Measurements from ENCODE around the gene VAV2. TPM values are rescaled to one million over a fixed set of nuclear protein-coding genes. Genes with fewer than 3 reads are reported as not detected.

Gene VAV2
- polyA plus RNA-seq, 4 donors: 26.7 to 45.7 (median 36.2) TPM

DNA sequence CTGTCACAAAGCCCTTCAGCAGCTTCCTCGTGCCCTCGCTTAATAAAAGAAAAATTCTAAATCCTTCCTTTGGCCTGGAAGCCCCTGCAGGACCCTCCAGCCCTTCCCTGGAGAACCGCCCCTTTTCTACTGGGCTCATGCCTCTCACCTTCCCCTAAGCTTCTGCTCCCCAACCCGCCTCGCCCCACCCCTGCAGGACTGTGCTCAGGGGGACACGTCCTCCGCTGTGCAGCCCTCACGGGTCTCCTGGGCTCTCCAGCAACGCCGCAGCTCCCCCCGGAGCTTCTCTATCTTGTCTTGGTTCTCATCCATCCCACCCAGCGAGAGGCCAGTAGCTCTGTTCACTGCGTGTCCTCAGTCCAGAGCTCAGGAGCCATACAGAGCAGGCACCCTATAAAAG, 188.4 kb downstream of the VAV2 start:
- no peaks in the 10 kb centered on the region for H3K9me3 ChIP-seq (ENCODE audit: control insufficient read depth in 2 of 2, insufficient read depth in 1 of 2, low read depth in 1 of 2, low read length in 1 of 2)
- 89 to 94% (median 92%) methylated on average over 13 of the region's 13 CpGs for WGBS, 3 donors
- H3K36me3 ChIP-seq (ENCODE audit: control insufficient read depth in 3 of 3, insufficient read depth in 2 of 3, low read depth in 1 of 3, low read length in 3 of 3): peaks cover 0 to 99% (median 20%) of the 10 kb centered on the region in 3 donors
- H3K4me1 ChIP-seq (ENCODE audit: control insufficient read depth in 3 of 3, insufficient read depth in 2 of 3, low read depth in 1 of 3, low read length in 2 of 3): no peaks in the 10 kb centered on the region
- no peak overlapping the region for H3K27ac ChIP-seq (ENCODE audit: low read depth in 1 of 3, low read length in 2 of 3)
- H3K27me3 ChIP-seq (ENCODE audit: control insufficient read depth in 3 of 3, insufficient read depth in 3 of 3, low read length in 3 of 3): no peaks in the 10 kb centered on the region
- no peak overlapping the region for H3K4me3 ChIP-seq (ENCODE audit: low read depth in 1 of 3, low read length in 3 of 3)
- DNase-seq: no peak
- no peak for FAIRE-seq

DNA sequence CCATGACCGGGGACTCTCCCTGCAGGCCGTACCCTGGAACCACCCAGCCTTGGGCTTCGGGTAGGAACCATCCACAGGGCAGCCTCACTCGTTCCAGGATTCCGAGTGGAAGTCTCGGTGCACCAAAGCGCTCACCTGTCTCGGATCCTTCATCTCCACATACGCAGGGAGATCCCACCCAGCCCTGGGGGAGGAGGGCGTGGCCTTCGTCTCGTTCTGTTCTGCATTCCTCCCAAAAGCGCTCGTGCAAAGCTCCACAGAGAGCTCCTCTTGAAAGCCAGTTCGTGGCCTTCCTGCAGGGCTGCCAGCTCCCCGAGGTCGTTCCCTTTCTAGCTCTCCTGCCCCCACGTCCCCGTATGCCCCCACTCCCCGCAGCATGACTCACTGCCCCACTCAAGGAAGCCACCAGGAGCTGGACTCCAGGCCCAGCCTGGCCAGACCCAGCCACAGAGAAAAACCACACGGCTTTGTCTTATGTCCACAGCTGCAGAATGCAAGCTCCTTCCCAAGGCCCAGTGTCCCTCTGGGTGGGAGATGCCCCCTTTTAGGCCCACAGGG, 189.0 kb downstream of the VAV2 start:
- no peak overlapping the region for H3K4me3 ChIP-seq (ENCODE audit: low read depth in 1 of 3, low read length in 3 of 3)
- H3K27me3 ChIP-seq (ENCODE audit: control insufficient read depth in 3 of 3, insufficient read depth in 3 of 3, low read length in 3 of 3): no peaks in the 10 kb centered on the region
- DNase-seq (no peak), FAIRE-seq (no peak)
- no peaks in the 10 kb centered on the region for H3K4me1 ChIP-seq (ENCODE audit: control insufficient read depth in 3 of 3, insufficient read depth in 2 of 3, low read depth in 1 of 3, low read length in 2 of 3)
- WGBS, 3 donors: 78% methylated on average over 21 of the region's 21 CpGs
- peaks cover 0 to 99% (median 15%) of the 10 kb centered on the region in 3 donors for H3K36me3 ChIP-seq (ENCODE audit: control insufficient read depth in 3 of 3, insufficient read depth in 2 of 3, low read depth in 1 of 3, low read length in 3 of 3)
- H3K9me3 ChIP-seq (ENCODE audit: control insufficient read depth in 2 of 2, insufficient read depth in 1 of 2, low read depth in 1 of 2, low read length in 1 of 2): no peaks in the 10 kb centered on the region
- H3K27ac ChIP-seq (ENCODE audit: low read depth in 1 of 3, low read length in 2 of 3): no peak overlapping the region

DNA sequence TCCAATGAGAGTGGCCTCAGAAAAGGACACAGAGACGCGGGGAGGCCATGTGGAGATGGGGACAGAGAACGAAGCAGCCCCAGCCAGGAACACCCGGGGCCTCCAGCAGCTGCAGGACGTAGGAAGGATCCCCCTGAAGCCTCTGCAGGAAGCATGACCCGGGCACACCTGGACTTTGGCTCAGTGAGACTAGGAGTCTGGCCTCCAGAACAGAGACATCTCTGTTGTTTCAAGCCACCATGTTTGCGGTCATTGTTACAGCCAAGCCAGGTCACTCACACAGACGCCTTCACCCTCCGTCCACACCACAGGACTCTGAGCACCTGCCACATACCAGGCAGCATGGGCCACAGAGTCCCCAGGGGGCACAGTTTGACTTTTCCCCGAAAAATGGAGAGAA, 190.4 kb downstream of the VAV2 start:
- no peak overlapping the region for H3K4me3 ChIP-seq (ENCODE audit: low read depth in 1 of 3, low read length in 3 of 3)
- H3K27ac ChIP-seq (ENCODE audit: low read depth in 1 of 3, low read length in 2 of 3): no peak overlapping the region
- peaks cover 0 to 99% (median 14%) of the 10 kb centered on the region in 3 donors for H3K36me3 ChIP-seq (ENCODE audit: control insufficient read depth in 3 of 3, insufficient read depth in 2 of 3, low read depth in 1 of 3, low read length in 3 of 3)
- FAIRE-seq (no peak), DNase-seq (no peak)
- H3K4me1 ChIP-seq (ENCODE audit: control insufficient read depth in 3 of 3, insufficient read depth in 2 of 3, low read depth in 1 of 3, low read length in 2 of 3): no peaks in the 10 kb centered on the region
- no peaks in the 10 kb centered on the region for H3K27me3 ChIP-seq (ENCODE audit: control insufficient read depth in 3 of 3, insufficient read depth in 3 of 3, low read length in 3 of 3)
- WGBS, 3 donors: 88 to 92% (median 90%) methylated on average over 10 of the region's 10 CpGs
- no peaks in the 10 kb centered on the region for H3K9me3 ChIP-seq (ENCODE audit: control insufficient read depth in 2 of 2, insufficient read depth in 1 of 2, low read depth in 1 of 2, low read length in 1 of 2)

DNA sequence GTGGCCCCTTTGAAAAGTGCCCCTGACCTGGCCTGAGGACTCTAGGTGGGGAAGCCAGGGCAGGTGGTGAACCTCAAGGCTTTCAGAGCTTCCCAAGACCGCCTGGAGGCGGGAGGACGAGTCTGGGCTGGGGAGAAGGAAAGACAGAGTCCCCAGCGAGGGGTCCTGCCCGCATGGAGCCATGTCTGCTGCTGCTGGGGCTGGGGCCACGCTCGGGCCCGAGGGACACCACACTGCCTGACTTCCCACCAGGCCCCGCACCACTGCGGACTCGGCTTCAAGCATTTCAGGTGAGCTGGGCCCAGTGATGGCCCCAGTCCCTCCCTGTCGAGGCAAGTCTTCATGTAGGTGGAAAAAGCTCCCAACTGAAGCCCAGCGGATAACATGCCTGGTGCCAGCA, 191.9 kb downstream of the VAV2 start:
- H3K36me3 ChIP-seq (ENCODE audit: control insufficient read depth in 3 of 3, insufficient read depth in 2 of 3, low read depth in 1 of 3, low read length in 3 of 3): peaks cover 0 to 99% (median 11%) of the 10 kb centered on the region in 3 donors
- FAIRE-seq (no peak), DNase-seq (no peak)
- no peaks in the 10 kb centered on the region for H3K9me3 ChIP-seq (ENCODE audit: control insufficient read depth in 2 of 2, insufficient read depth in 1 of 2, low read depth in 1 of 2, low read length in 1 of 2)
- no peaks in the 10 kb centered on the region for H3K4me1 ChIP-seq (ENCODE audit: control insufficient read depth in 3 of 3, insufficient read depth in 2 of 3, low read depth in 1 of 3, low read length in 2 of 3)
- no peaks in the 10 kb centered on the region for H3K27me3 ChIP-seq (ENCODE audit: control insufficient read depth in 3 of 3, insufficient read depth in 3 of 3, low read length in 3 of 3)
- WGBS, 3 donors: 86 to 92% (median 92%) methylated on average over 13 of the region's 13 CpGs
- no peak overlapping the region for H3K27ac ChIP-seq (ENCODE audit: low read depth in 1 of 3, low read length in 2 of 3)
- no peak overlapping the region for H3K4me3 ChIP-seq (ENCODE audit: low read depth in 1 of 3, low read length in 3 of 3)

DNA sequence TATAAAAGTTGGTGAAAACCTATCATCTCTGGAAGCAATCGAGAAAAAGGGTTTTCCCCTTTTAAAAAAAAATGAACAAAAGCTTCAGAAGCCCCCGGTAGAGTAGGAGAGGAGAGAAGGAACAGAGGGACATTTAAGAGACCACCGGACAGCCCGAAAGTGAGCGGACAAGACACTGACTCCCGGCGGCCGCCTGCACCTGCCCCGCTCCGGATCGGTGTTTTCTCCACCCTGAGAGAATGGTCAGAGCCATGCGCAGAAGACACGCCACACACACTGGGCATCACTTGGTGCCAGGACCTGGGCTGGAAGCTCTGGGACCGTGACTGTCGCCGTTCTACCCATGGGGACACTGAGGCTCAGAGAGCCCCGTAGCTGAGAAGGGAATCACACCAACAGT, 192.4 kb downstream of the VAV2 start:
- peaks cover 0 to 99% (median 8%) of the 10 kb centered on the region in 3 donors for H3K36me3 ChIP-seq (ENCODE audit: control insufficient read depth in 3 of 3, insufficient read depth in 2 of 3, low read depth in 1 of 3, low read length in 3 of 3)
- H3K4me3 ChIP-seq (ENCODE audit: low read depth in 1 of 3, low read length in 3 of 3): no peak overlapping the region
- H3K27me3 ChIP-seq (ENCODE audit: control insufficient read depth in 3 of 3, insufficient read depth in 3 of 3, low read length in 3 of 3): no peaks in the 10 kb centered on the region
- H3K4me1 ChIP-seq (ENCODE audit: control insufficient read depth in 3 of 3, insufficient read depth in 2 of 3, low read depth in 1 of 3, low read length in 2 of 3): no peaks in the 10 kb centered on the region
- no peak for FAIRE-seq
- no peak for DNase-seq
- no peaks in the 10 kb centered on the region for H3K9me3 ChIP-seq (ENCODE audit: control insufficient read depth in 2 of 2, insufficient read depth in 1 of 2, low read depth in 1 of 2, low read length in 1 of 2)
- 90 to 94% (median 93%) methylated on average over 17 of the region's 17 CpGs for WGBS, 3 donors
- no peak overlapping the region for H3K27ac ChIP-seq (ENCODE audit: low read depth in 1 of 3, low read length in 2 of 3)

DNA sequence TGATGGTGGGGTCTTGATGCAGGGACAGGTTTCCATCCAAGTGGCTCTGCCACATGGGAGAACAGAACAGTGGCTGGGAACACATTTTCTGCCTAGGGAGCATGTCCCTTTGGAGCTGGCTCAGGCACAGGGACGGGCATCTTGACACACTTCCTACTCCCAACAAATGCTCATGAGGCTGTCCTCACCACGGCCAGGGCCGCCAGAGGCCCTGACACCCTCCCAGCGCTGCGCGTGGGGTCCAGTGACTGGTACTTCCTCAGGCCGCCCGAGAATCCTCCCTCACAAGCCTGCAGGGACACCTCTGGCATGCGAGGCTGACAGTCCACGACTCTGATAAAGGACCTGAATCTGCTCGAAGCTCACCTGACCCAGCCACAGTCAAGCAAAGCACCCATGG, 193.0 kb downstream of the VAV2 start:
- FAIRE-seq (no peak), DNase-seq (no peak)
- Histone ChIP-seq H3K4me3 (ENCODE audit: low read depth in 1 of 3, low read length in 3 of 3) (no peak overlapping the region), H3K27me3 (ENCODE audit: control insufficient read depth in 3 of 3, insufficient read depth in 3 of 3, low read length in 3 of 3) (no peaks in the 10 kb centered on the region), H3K4me1 (ENCODE audit: control insufficient read depth in 3 of 3, insufficient read depth in 2 of 3, low read depth in 1 of 3, low read length in 2 of 3) (no peaks in the 10 kb centered on the region), H3K36me3 (ENCODE audit: control insufficient read depth in 3 of 3, insufficient read depth in 2 of 3, low read depth in 1 of 3, low read length in 3 of 3) (peaks cover 0 to 99% (median 6%) of the 10 kb centered on the region in 3 donors), H3K27ac (ENCODE audit: low read depth in 1 of 3, low read length in 2 of 3) (no peak overlapping the region), H3K9me3 (ENCODE audit: control insufficient read depth in 2 of 2, insufficient read depth in 1 of 2, low read depth in 1 of 2, low read length in 1 of 2) (no peaks in the 10 kb centered on the region)
- 90 to 96% (median 94%) methylated on average over 11 of the region's 11 CpGs for WGBS, 3 donors

DNA sequence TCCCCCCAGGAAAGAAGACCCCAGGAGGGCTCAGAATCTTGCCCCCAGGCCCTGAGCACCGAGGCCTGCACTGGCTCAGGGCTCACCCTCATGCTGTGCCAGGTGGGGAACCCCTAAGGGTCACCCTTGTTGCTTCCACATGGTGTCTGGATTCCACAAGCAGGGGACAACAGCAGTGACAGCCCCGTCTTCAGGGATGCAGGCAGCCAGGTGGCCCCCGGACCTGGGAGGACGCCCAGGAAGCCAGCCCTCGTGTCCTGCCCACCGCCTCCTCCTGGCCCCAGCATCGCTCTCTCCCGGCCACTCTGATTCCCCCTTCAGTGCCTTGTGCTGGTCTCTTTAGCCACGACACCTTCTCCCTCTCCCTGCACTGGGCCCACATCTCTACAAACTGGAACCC, 194.0 kb downstream of the VAV2 start:
- no peak for FAIRE-seq
- peaks cover 0 to 99% (median 6%) of the 10 kb centered on the region in 3 donors for H3K36me3 ChIP-seq (ENCODE audit: control insufficient read depth in 3 of 3, insufficient read depth in 2 of 3, low read depth in 1 of 3, low read length in 3 of 3)

DNA sequence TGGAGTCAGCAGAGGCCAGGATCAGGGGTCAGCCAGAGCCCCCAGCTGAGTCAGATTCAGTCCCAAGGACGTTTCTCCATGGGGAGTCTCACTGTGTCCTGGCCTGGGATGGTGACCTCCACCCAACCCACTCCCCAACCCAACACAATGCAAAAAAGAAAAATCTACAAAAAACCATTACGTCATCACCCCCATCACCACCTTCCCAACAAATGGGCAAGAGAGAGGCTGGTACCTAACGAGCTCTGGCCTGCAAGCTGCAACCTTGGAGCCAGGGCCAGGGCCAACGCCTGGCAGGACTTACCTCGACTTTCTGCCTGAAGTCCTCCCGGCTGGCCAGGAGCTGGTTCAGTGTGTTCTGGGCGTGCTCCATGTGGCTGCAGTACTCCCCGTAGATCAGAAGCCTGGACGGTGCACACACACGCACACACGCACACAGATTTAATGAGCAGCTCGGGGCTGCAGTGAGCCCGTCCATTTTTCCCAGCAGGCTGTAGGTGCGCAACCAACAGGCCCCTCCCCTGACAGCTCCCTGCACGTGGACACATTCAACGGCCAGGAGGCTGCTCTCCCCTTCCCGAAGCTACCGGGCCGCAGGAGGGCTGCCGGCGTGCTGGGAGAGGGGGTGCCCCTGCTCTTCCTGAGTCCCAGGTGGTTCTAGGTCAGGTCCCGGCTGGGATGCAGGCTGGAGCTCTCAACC, 194.6 kb downstream of the VAV2 start:
- Histone ChIP-seq H3K27ac (ENCODE audit: low read depth in 1 of 3, low read length in 2 of 3) (no peak overlapping the region), H3K36me3 (ENCODE audit: control insufficient read depth in 3 of 3, insufficient read depth in 2 of 3, low read depth in 1 of 3, low read length in 3 of 3) (peaks cover 0 to 96% (median 6%) of the 10 kb centered on the region in 3 donors), H3K9me3 (ENCODE audit: control insufficient read depth in 2 of 2, insufficient read depth in 1 of 2, low read depth in 1 of 2, low read length in 1 of 2) (no peaks in the 10 kb centered on the region), H3K4me1 (ENCODE audit: control insufficient read depth in 3 of 3, insufficient read depth in 2 of 3, low read depth in 1 of 3, low read length in 2 of 3) (peaks cover 0 to 5% (median 3%) of the 10 kb centered on the region in 3 donors), H3K4me3 (ENCODE audit: low read depth in 1 of 3, low read length in 3 of 3) (no peak overlapping the region), H3K27me3 (ENCODE audit: control insufficient read depth in 3 of 3, insufficient read depth in 3 of 3, low read length in 3 of 3) (no peaks in the 10 kb centered on the region)
- FAIRE-seq (no peak), DNase-seq (no peak)
- 83 to 86% (median 85%) methylated on average over 19 to 22 of the region's 22 CpGs for WGBS, 3 donors

More for the DNA sequence above, 194.0 kb downstream of the VAV2 start:
- Histone ChIP-seq H3K4me3 (ENCODE audit: low read depth in 1 of 3, low read length in 3 of 3) (no peak overlapping the region), H3K27ac (ENCODE audit: low read depth in 1 of 3, low read length in 2 of 3) (no peak overlapping the region), H3K27me3 (ENCODE audit: control insufficient read depth in 3 of 3, insufficient read depth in 3 of 3, low read length in 3 of 3) (no peaks in the 10 kb centered on the region), H3K4me1 (ENCODE audit: control insufficient read depth in 3 of 3, insufficient read depth in 2 of 3, low read depth in 1 of 3, low read length in 2 of 3) (peaks cover 0 to 4% (median 3%) of the 10 kb centered on the region in 3 donors), H3K9me3 (ENCODE audit: control insufficient read depth in 2 of 2, insufficient read depth in 1 of 2, low read depth in 1 of 2, low read length in 1 of 2) (no peaks in the 10 kb centered on the region)
- no peak for DNase-seq
- 93 to 98% (median 95%) methylated on average over 9 of the region's 9 CpGs for WGBS, 3 donors

Data from small intestine (tissue), 7 donors.